Epithelial cell of prostate (primary cell): ENCODE results near the gene SNX17.
A peak's percentile ranks its signal among the peaks of the same experiment; 100 is the strongest.
"Not testable (repeated sequence)": the region's sequence is repeated elsewhere in the genome, so short reads cannot be mapped to it uniquely, and the experiment has no call there.

ENCODE experiments used
- DNase-seq: peaks from one replicate; pipeline ENCODE4 v3.0.0-alpha.2; 2011; ENCODE audit warnings: low read depth, low spot score
- H3K27ac ChIP-seq: fragments of 450-650 bp; 2 replicates; pipeline ENCODE4 v1.5.1; 2017; ENCODE audit warnings: mild to moderate bottlenecking

The SNX17 gene

GRCh38 chr2:27390822-27391679 lies 20.6 kb downstream of the SNX17 start:
- H3K27ac ChIP-seq = no peak overlapping the region
- DNase-seq = no peak

- no peak overlapping the region for H3K27ac ChIP-seq
Measured at GRCh38 chr2:27393225-27393624, 22.8 kb downstream of the SNX17 start.

GRCh38 chr2:27398962-27399361 lies 28.5 kb downstream of the SNX17 start:
- no peak for DNase-seq
- H3K27ac ChIP-seq = no peak overlapping the region

More at GRCh38 chr2:27393225-27393624, 22.8 kb downstream of the SNX17 start:
- DNase-seq = no peak

GRCh38 chr2:27400348-27401135 lies 30.1 kb downstream of the SNX17 start:
- no peak overlapping the region for H3K27ac ChIP-seq
- no peak for DNase-seq

- peak overlapping the region; percentile 83 for H3K27ac ChIP-seq
- no peak for DNase-seq
Measured at GRCh38 chr2:27407798-27408491, 37.5 kb downstream of the SNX17 start.

- peak overlapping the region; percentile 83 for H3K27ac ChIP-seq
- DNase-seq = no peak
Measured at GRCh38 chr2:27408601-27409320, 38.3 kb downstream of the SNX17 start.

- DNase-seq = peak; percentile 73
- peak within 1 kb of the TSS; percentile 83 for H3K27ac ChIP-seq
Measured at GRCh38 chr2:27409321-27410073, 39.1 kb downstream of the SNX17 start, which contains the start of gene PPM1G. Gene PPM1G, minus strand, starts transcription at chr2:27409591. Its CDS starts 169 bp downstream, at chr2:27409422.

GRCh38 chr2:27412419-27413152 lies 42.2 kb downstream of the SNX17 start:
- DNase-seq = no peak
- H3K27ac ChIP-seq = no peak overlapping the region

GRCh38 chr2:27416151-27416550 lies 45.7 kb downstream of the SNX17 start:
- no peak overlapping the region for H3K27ac ChIP-seq
- DNase-seq = no peak

GRCh38 chr2:27420996-27421395 lies 50.6 kb downstream of the SNX17 start:
- DNase-seq = no peak
- no peak overlapping the region for H3K27ac ChIP-seq

GRCh38 chr2:27421660-27422250 lies 51.3 kb downstream of the SNX17 start:
- no peak overlapping the region for H3K27ac ChIP-seq

GRCh38 chr2:27422958-27423357 lies 52.5 kb downstream of the SNX17 start:
- no peak overlapping the region for H3K27ac ChIP-seq
- DNase-seq = no peak

More at GRCh38 chr2:27421660-27422250, 51.3 kb downstream of the SNX17 start:
- DNase-seq = no peak

GRCh38 chr2:27425039-27425438 lies 54.6 kb downstream of the SNX17 start:
- not testable (repeated sequence) for H3K27ac ChIP-seq, DNase-seq
